Right cardiac atrium (tissue), 5 donors: Measurements from ENCODE around the gene KMT2A. TPM values are rescaled to one million over a fixed set of nuclear protein-coding genes. Genes with fewer than 3 reads are reported as not detected.

Source experiments
- ATAC-seq, 2 donors: fragments of 200-7000 bp; cut with Tn5 transposase; one replicate each; pipeline versions ENCODE4 v1.8.0 to v1.9.1; 2020; ENCODE audit warnings: moderate library complexity in 2 of 2, mild to moderate bottlenecking in 1 of 2
- DNase-seq, 3 donors: peaks; one replicate each; pipeline ENCODE4 v3.0.0-alpha.2; 2020
- H3K27ac ChIP-seq: one replicate; pipeline ENCODE4 v1.5.1; 2013; ENCODE audit warnings: mild to moderate bottlenecking, low read length, control low read depth, moderate library complexity
- H3K27me3 ChIP-seq: one replicate; pipeline ENCODE4 v1.6.1; 2013; ENCODE audit not compliant: control insufficient read depth, insufficient read depth
- H3K4me1 ChIP-seq: one replicate; pipeline ENCODE4 v1.6.1; 2013; ENCODE audit warnings: low read length; ENCODE audit not compliant: control insufficient read depth, insufficient read depth
- H3K4me3 ChIP-seq: one replicate; pipeline ENCODE4 v1.5.1; 2013; ENCODE audit warnings: low read length, control low read depth
- H3K9me3 ChIP-seq: one replicate; pipeline ENCODE4 v1.6.1; 2013; ENCODE audit warnings: low read length; ENCODE audit not compliant: control insufficient read depth
- WGBS: extraction: QIAGEN DNeasy Blood & Tissue Kit; methylation state at CpG from one replicate; pipeline ENCODE4 v1.1.7; 2013; 5-methylcytosine and 5-hydroxymethylcytosine counted together
- intact Hi-C, 4 donors: fragments of 100-400 bp; cut with DNase I; formaldehyde crosslinking; loops; one replicate each; pipeline versions ENCODE4 v1.11.0 to v1.14.0; 2022 to 2023
- polyA plus RNA-seq: library from polyadenylated mRNA; stranded (reverse); fragments of 200-250 nt; gene quantifications from one replicate; pipeline ENCODE4 v1.2.3, GENCODE V29; 2013
- total RNA-seq, 4 donors: library from RNA; stranded (reverse); fragmentation: NEBNext Ultra II Directional; extraction: Animal tissue kit (Norgen Biotek cat#: 25700); gene quantifications; one replicate each; pipeline ENCODE4 v1.2.1, GENCODE V29; 2021
- donor health status: healthy with polysubstance abuse.
- donor health status: DM: no; HTN: yes; CAD: no.
- donor health status: DM: no; HTN: no; CAD: no.
- donor health status: DM: no; HTN: yes; CAD: no; lungs with severe emphysema.
- donor health status: DM: yes; HTN: yes; CAD: no.

The KMT2A gene
- total and polyA plus RNA-seq, 5 donors = 9.1 to 32.7 (median 27.3) TPM

DNA sequence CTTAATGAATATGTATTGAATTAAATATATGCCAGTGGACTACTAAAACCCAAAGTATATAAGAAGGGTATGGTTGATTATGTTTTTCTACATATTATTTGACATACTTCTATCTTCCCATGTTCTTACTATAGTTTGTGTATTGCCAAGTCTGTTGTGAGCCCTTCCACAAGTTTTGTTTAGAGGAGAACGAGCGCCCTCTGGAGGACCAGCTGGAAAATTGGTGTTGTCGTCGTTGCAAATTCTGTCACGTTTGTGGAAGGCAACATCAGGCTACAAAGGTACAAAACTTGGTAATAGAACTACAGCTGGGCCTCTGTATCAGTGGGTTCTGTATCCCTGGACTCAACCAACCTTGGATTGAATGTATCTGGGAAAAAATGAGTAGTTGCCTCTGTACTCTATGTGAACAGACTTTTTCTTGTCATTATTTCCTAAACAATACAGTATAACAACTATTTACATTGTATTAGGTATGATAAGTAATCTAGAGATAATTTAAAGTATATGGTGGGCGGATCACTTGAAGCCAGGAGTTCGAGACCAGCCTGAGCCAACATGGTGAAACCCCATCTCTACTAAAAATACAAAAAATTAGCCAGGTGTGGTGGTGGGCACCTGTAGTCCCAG, 52.3 kb downstream of the KMT2A start:
- H3K27me3 ChIP-seq = no peaks in the 10 kb centered on the region
- no peak overlapping the region for H3K4me3 ChIP-seq
- intact Hi-C loops = loop anchor here in 3 of 4 donors (5.0 to 10.0 kb wide), 4 partner anchors 86 to 344 kb away; partner anchors contain the start of gene ATP5MG (in 2 of the 3)
- ATAC-seq = peak; percentile 59 to 64
- WGBS = 26% methylated on average over 7 of the region's 7 CpGs
- H3K27ac ChIP-seq = no peak overlapping the region
- H3K9me3 ChIP-seq = no peaks in the 10 kb centered on the region
- no peaks in the 10 kb centered on the region for H3K4me1 ChIP-seq
- peak; percentile 58 to 77 (median 65) for DNase-seq

DNA sequence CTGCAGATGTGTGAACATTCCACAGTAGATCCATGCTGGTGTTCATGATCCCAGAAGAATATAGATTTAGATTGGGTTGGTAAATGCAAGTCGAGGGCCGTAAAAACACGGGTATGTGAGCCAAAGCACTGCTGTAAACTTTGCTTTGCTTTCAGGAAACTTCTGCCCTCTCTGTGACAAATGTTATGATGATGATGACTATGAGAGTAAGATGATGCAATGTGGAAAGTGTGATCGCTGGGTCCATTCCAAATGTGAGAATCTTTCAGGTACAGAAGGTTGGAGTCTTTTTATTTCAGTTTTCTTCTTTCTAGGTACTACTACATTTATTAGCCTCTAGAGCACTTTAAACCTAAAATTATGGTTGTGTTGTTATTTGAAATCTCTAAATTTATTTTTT, 54.7 kb downstream of the KMT2A start:
- intact Hi-C loops = no loop called here
- no peak for ATAC-seq
- 83% methylated on average over 4 of the region's 4 CpGs for WGBS
- no peak overlapping the region for H3K4me3 ChIP-seq
- no peaks in the 10 kb centered on the region for H3K4me1 ChIP-seq
- DNase-seq = no peak
- H3K9me3 ChIP-seq = no peaks in the 10 kb centered on the region
- H3K27ac ChIP-seq = no peak overlapping the region
- H3K27me3 ChIP-seq = no peaks in the 10 kb centered on the region

DNA sequence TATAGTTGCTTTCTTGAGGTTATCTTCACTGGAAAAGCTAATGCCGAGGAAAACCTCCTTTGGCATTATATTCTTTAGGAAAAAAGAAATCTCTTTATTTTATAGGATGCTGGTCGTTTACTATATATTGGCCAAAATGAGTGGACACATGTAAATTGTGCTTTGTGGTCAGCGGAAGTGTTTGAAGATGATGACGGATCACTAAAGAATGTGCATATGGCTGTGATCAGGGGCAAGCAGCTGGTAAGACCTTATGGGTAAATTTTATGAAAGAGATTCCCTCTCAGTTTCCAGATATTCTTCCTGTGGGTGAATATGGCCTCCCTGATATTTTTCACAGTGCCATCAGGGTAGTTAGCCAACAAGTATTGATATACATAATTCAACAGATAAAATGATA, 61.5 kb downstream of the KMT2A start:
- Histone ChIP-seq H3K27ac (no peak overlapping the region), H3K4me1 (no peaks in the 10 kb centered on the region), H3K4me3 (no peak overlapping the region), H3K9me3 (no peaks in the 10 kb centered on the region), H3K27me3 (no peaks in the 10 kb centered on the region)
- DNase-seq (no peak), ATAC-seq (no peak)
- WGBS = 84% methylated on average over 4 of the region's 4 CpGs
- intact Hi-C loops = no loop called here

DNA sequence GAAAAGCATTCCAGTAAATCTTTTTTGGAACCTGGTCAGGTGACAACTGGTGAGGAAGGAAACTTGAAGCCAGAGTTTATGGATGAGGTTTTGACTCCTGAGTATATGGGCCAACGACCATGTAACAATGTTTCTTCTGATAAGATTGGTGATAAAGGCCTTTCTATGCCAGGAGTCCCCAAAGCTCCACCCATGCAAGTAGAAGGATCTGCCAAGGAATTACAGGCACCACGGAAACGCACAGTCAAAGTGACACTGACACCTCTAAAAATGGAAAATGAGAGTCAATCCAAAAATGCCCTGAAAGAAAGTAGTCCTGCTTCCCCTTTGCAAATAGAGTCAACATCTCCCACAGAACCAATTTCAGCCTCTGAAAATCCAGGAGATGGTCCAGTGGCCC, 66.9 kb downstream of the KMT2A start:
- no peak for DNase-seq
- Histone ChIP-seq H3K4me1 (peaks cover 2% of the 10 kb centered on the region), H3K9me3 (no peaks in the 10 kb centered on the region), H3K27me3 (no peaks in the 10 kb centered on the region), H3K27ac (peak overlapping the region; percentile 70), H3K4me3 (no peak overlapping the region)
- 22% methylated on average over 3 of the region's 3 CpGs for WGBS
- intact Hi-C loops = no loop called here
- peak in 1 of 2 donors; percentile 35 for ATAC-seq

DNA sequence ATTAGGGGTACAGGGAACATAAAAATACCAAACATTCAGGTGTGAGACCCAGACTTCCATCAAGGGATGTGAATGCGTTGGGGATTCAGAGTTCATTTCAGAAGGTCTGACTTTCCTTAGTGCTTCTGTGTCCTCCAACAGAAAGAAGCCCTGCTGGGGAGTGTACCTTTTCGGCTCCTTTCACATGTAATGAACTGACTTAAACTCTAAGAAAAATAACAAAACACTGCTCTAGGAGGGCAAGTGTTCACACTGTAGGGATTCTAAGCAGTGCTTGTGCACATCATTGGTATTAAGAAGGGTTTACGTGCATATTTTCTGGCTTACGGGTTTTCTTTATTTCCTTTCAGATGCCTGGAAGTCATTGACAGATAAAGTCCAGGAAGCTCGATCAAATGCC, 75.3 kb downstream of the KMT2A start:
- Histone ChIP-seq H3K27me3 (no peaks in the 10 kb centered on the region), H3K27ac (no peak overlapping the region), H3K4me1 (no peaks in the 10 kb centered on the region), H3K9me3 (no peaks in the 10 kb centered on the region), H3K4me3 (no peak overlapping the region)
- ATAC-seq = no peak
- WGBS = 80% methylated on average over 5 of the region's 5 CpGs
- no peak for DNase-seq
- intact Hi-C loops = no loop called here

DNA sequence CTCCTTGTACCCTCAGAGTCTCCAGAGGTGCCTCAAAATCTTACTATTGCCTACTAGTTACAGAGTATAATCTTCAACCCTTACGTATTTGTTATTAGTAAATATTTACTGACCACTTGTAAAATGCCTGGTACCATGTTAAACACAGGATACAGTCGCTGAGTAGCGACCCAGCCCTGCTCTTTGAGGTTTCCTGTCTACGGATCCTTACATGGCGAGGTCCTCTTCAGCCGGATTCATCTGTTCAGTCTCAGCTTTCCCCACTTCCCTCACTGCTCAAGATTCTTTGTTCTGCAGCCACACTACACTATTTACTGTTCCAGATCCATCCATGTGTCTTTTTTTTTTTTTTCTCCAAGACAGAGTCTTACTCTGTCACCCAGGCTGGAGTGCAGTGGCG, 77.8 kb downstream of the KMT2A start:
- H3K9me3 ChIP-seq = no peaks in the 10 kb centered on the region
- WGBS = 82% methylated on average over 7 of the region's 7 CpGs
- intact Hi-C loops = no loop called here
- no peaks in the 10 kb centered on the region for H3K4me1 ChIP-seq
- no peak overlapping the region for H3K4me3 ChIP-seq
- DNase-seq (no peak), ATAC-seq (no peak)
- H3K27me3 ChIP-seq = no peaks in the 10 kb centered on the region
- no peak overlapping the region for H3K27ac ChIP-seq

DNA sequence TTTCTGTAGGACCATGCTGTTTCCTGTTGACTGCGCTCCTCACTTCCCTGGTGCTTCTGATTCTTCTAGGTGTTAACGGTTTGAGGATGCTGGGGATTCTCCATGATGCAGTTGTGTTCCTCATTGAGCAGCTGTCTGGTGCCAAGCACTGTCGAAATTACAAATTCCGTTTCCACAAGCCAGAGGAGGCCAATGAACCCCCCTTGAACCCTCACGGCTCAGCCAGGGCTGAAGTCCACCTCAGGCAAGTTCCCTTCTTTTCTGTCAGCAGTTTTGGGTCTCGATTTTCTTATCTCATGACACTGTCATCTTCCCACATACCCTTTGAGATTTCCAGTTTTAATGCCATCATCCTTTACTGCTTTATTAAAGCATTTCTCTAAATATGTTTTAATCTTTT, 83.3 kb downstream of the KMT2A start:
- Histone ChIP-seq H3K4me1 (no peaks in the 10 kb centered on the region), H3K27ac (no peak overlapping the region), H3K4me3 (no peak overlapping the region), H3K9me3 (no peaks in the 10 kb centered on the region), H3K27me3 (no peaks in the 10 kb centered on the region)
- WGBS = 81% methylated on average over 6 of the region's 6 CpGs
- no peak for DNase-seq
- intact Hi-C loops = no loop called here
- no peak for ATAC-seq

DNA sequence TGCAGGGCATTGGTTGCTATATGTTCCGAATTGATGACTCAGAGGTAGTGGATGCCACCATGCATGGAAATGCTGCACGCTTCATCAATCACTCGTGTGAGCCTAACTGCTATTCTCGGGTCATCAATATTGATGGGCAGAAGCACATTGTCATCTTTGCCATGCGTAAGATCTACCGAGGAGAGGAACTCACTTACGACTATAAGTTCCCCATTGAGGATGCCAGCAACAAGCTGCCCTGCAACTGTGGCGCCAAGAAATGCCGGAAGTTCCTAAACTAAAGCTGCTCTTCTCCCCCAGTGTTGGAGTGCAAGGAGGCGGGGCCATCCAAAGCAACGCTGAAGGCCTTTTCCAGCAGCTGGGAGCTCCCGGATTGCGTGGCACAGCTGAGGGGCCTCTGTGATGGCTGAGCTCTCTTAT, 85.6 kb downstream of the KMT2A start:
- Histone ChIP-seq H3K9me3 (no peaks in the 10 kb centered on the region), H3K4me3 (no peak overlapping the region), H3K27me3 (no peaks in the 10 kb centered on the region), H3K4me1 (no peaks in the 10 kb centered on the region), H3K27ac (no peak overlapping the region)
- intact Hi-C loops = no loop called here
- ATAC-seq = peak; percentile 42 to 44
- 57% methylated on average over 13 of the region's 13 CpGs for WGBS
- no peak for DNase-seq

DNA sequence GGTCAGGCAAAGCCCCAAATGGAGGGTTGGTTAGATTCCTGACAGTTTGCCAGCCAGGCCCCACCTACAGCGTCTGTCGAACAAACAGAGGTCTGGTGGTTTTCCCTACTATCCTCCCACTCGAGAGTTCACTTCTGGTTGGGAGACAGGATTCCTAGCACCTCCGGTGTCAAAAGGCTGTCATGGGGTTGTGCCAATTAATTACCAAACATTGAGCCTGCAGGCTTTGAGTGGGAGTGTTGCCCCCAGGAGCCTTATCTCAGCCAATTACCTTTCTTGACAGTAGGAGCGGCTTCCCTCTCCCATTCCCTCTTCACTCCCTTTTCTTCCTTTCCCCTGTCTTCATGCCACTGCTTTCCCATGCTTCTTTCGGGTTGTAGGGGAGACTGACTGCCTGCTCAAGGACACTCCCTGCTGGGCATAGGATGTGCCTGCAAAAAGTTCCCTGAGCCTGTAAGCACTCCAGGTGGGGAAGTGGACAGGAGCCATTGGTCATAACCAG, 86.3 kb downstream of the KMT2A start:
- DNase-seq (no peak), ATAC-seq (peak; percentile 55 to 70)
- H3K9me3 ChIP-seq = no peaks in the 10 kb centered on the region
- H3K27ac ChIP-seq = peak overlapping the region; percentile 28
- intact Hi-C loops = no loop called here
- 28% methylated on average over 6 of the region's 6 CpGs for WGBS
- no peak overlapping the region for H3K4me3 ChIP-seq
- no peaks in the 10 kb centered on the region for H3K4me1 ChIP-seq
- H3K27me3 ChIP-seq = no peaks in the 10 kb centered on the region

DNA sequence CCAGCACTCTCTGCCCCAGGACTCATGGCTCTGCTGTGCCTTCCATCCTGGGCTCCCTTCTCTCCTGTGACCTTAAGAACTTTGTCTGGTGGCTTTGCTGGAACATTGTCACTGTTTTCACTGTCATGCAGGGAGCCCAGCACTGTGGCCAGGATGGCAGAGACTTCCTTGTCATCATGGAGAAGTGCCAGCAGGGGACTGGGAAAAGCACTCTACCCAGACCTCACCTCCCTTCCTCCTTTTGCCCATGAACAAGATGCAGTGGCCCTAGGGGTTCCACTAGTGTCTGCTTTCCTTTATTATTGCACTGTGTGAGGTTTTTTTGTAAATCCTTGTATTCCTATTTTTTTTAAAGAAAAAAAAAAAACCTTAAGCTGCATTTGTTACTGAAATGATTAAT, 88.1 kb downstream of the KMT2A start:
- Histone ChIP-seq H3K9me3 (no peaks in the 10 kb centered on the region), H3K4me1 (no peaks in the 10 kb centered on the region), H3K27ac (no peak overlapping the region), H3K4me3 (no peak overlapping the region), H3K27me3 (no peaks in the 10 kb centered on the region)
- intact Hi-C loops = no loop called here
- ATAC-seq (peak in 1 of 2 donors; percentile 17), DNase-seq (no peak)

DNA sequence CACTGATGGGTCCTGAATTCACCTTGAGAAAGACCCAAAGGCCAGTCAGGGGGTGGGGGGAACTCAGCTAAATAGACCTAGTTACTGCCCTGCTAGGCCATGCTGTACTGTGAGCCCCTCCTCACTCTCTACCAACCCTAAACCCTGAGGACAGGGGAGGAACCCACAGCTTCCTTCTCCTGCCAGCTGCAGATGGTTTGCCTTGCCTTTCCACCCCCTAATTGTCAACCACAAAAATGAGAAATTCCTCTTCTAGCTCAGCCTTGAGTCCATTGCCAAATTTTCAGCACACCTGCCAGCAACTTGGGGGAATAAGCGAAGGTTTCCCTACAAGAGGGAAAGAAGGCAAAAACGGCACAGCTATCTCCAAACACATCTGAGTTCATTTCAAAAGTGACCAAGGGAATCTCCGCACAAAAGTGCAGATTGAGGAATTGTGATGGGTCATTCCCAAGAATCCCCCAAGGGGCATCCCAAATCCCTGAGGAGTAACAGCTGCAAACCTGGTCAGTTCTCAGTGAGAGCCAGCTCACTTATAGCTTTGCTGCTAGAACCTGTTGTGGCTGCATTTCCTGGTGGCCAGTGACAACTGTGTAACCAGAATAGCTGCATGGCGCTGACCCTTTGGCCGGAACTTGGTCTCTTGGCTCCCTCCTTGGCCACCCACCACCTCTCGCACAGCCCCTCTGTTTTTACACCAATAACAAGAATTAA, 88.6 kb downstream of the KMT2A start:
- 85% methylated on average over 6 of the region's 6 CpGs for WGBS
- Histone ChIP-seq H3K4me1 (no peaks in the 10 kb centered on the region), H3K4me3 (no peak overlapping the region), H3K27ac (no peak overlapping the region), H3K27me3 (no peaks in the 10 kb centered on the region), H3K9me3 (no peaks in the 10 kb centered on the region)
- DNase-seq (no peak), ATAC-seq (no peak)
- intact Hi-C loops = no loop called here
